GM10248 (cell line): ENCODE measurements around the gene TAGLN3.

Source experiments
- CTCF ChIA-PET: fragments of 300-600 bp; sonication (Branson Sonifier 250); formaldehyde crosslinking; extraction: SDS; loops from one replicate; lab custom pipeline; 2021; ENCODE audit warnings: antibody characterized with exemption; lab: Yijun Ruan, JAX
- POLR2A ChIA-PET: fragments of 350-650 bp; sonication (Branson Sonifier 250); formaldehyde crosslinking; extraction: SDS; loops from one replicate; lab custom pipeline; 2020; ENCODE audit warnings: antibody characterized with exemption; lab: Yijun Ruan, JAX
- DNase-seq: peaks from one replicate; pipeline ENCODE4 v3.0.0; 2012; ENCODE audit errors: extremely low spot score
- TF ChIP-seq, protein P1 (sequence below): IDR thresholded peaks from 2 replicates; pipeline ENCODE4 v1.5.1; 2012; ENCODE audit warnings: mild to moderate bottlenecking, low read depth; ENCODE audit errors: extremely low read depth, missing control alignments, control extremely low read depth

TAGLN3 gene

DNA sequence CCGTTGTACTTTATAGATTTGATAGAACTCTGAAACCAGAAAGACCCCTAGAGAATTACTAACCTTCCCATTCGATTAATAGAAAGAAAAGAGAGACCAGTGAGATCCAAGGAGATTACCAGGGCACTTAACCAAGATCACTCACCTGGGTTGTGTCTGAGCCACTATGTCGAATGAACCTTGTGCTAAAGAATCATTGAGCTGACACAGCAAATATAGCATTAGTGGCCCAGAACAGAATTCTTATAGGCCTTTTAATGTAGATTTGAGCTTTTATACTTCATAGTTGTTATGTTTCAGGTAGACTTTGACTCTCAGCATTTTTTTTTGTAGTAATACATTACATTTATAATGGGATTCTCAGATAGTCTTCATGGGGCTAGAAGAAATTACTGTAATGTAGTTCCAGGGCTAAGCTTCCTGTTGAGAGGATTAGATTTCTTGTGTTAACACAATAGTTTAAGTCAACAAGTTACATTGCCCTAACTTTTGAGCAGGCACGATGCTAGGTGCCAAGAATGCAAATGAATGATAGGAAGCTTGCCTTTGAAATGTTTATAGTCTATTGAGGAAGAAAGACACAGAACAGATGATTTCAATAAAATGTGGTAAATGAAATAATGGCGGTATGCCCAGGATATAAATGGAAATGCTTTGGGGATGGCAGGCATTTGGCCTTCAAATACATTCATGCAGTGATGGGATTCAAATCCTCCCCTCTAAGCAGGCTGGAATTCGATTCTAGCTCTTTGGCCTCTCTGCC, 44.3 kb upstream of the TAGLN3 start:
- POLR2A ChIA-PET: no interaction called here
- DNase-seq: no peak
- CTCF ChIA-PET: interaction anchor here (0.6 to 6.9 kb wide), 7 partner anchors 8 to 238 kb away, joined by 3 to 60 read pairs (median 3); no protein-coding TSS in a partner anchor
- TF ChIP-seq, protein P1, sequence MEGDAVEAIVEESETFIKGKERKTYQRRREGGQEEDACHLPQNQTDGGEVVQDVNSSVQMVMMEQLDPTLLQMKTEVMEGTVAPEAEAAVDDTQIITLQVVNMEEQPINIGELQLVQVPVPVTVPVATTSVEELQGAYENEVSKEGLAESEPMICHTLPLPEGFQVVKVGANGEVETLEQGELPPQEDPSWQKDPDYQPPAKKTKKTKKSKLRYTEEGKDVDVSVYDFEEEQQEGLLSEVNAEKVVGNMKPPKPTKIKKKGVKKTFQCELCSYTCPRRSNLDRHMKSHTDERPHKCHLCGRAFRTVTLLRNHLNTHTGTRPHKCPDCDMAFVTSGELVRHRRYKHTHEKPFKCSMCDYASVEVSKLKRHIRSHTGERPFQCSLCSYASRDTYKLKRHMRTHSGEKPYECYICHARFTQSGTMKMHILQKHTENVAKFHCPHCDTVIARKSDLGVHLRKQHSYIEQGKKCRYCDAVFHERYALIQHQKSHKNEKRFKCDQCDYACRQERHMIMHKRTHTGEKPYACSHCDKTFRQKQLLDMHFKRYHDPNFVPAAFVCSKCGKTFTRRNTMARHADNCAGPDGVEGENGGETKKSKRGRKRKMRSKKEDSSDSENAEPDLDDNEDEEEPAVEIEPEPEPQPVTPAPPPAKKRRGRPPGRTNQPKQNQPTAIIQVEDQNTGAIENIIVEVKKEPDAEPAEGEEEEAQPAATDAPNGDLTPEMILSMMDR: no peak

DNA sequence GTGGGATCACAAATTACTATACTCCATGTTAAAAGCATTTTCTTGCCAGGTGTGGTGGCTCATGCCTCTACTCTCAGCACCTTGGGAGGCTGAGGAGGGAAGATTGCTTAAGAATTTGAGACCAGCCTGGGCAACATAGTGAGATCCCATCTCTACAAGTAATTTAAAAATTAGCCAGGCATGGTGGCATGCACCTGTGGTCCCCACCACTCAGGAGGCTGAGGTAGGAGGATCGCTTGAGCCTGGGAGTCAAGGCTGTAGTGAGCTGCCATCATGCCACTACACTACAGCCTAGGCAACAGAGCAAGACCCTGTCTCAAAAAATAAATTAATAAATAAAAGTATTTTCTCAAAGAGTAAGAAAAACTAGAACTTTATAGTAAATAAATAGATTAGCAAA, 42.8 kb upstream of the TAGLN3 start:
- TF ChIP-seq, protein P1: no peak
- no peak for DNase-seq
- ChIA-PET POLR2A (no interaction called here), CTCF (interaction anchor here (1.0 to 6.9 kb wide), 2 partner anchors 11 to 18 kb away, joined by 3 to 60 read pairs; no protein-coding TSS in a partner anchor)

DNA sequence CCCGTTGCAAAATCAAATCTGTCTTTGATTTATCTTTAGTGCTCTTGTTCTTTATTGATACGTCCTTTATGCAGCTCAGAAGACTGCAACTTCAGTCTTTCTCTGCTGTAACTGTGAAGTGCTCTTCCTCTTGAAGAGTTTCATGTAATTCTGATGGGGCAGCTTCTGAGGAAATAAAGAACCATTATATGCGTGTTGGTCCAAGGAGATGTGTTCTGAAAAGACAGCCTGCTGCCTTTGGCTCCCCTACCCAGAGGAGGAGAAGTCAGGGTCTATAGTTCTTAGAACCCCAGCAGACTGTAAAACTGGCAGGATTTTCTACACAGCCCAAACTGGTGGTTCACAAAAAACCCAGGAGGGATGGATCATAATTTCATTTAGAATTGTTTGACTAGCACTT, 42.3 kb upstream of the TAGLN3 start:
- TF ChIP-seq, protein P1: no peak
- no peak for DNase-seq
- CTCF ChIA-PET: interaction anchor here (1.0 to 6.9 kb wide), 2 partner anchors 11 to 18 kb away, joined by 3 to 60 read pairs; no protein-coding TSS in a partner anchor
- POLR2A ChIA-PET: no interaction called here

DNA sequence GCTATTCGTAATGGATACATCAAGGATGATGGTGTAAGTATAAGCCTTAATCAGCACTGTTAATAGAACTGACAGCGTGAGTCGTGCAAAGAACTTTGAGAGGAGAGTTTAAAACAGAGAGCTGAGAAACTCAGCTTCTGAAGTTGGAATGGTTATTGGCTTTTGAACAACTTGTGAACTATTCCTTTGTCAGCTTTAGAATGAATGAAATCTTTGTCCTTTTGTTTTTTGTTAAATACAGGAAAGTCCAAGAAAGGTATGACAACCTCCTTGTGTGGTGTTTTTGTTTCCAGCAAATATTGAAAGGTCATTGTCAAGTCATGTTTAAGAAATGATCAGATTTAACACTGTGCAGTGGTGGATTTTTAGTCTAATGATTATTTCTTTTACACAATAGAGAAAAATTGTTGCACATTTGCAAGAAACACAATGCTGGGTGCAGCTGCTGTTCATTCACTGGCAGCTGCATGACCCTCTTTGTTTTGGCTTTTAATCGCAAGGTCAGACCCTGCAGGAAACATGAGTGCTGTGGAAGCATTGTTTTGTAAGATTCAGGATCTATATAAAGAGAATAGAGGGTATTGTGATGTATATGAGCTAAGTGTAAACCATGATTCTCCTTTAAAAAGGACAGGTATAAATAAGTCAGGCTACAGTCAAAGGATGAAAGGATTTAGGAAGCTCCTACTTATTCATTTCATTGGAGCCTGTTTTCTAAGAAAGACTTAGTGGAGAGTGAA, 41.6 kb upstream of the TAGLN3 start:
- ChIA-PET CTCF (interaction anchor here (1.1 to 6.9 kb wide), 2 partner anchors 10 to 57 kb away, joined by 3 to 60 read pairs; no protein-coding TSS in a partner anchor), POLR2A (no interaction called here)
- DNase-seq: no peak
- TF ChIP-seq, protein P1: no peak

DNA sequence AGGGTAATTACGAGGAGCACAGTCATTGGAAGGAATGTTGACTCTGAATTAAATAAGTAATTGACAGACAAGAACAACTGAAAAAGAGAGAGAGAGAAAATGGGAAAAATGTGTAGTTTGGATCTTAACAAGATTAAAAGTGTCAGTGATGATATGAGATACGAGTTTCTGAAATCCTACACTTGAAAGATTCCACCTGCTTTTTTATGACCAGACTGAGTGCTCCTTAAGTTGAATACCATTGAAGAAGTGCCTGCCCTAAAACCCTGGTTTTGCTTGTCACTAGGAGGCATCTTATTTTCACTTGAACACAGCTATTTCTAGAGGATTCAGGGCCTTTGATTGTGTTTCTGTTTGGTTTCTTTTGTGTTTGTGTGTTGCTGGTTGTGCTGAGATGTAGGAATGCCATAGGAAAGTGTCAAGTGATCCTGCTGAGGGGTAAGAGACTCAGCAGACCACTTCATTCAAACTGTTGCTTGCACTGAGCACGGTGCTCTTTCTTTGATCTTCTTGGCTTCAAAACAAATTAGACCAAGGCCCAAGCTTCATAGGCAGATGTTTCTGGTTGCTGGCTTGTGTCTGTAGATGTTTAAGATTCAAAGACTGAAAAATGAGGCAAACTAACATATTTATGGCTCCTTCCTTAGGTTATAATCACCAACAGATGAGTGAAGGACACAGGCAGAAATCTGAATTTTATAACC, 37.1 kb upstream of the TAGLN3 start:
- TF ChIP-seq, protein P1: no peak
- ChIA-PET CTCF (interaction anchor here (1.0 to 17.6 kb wide), 7 partner anchors 8 to 292 kb away, joined by 3 to 327 read pairs (median 5); no protein-coding TSS in a partner anchor), POLR2A (no interaction called here)
- DNase-seq: no peak

DNA sequence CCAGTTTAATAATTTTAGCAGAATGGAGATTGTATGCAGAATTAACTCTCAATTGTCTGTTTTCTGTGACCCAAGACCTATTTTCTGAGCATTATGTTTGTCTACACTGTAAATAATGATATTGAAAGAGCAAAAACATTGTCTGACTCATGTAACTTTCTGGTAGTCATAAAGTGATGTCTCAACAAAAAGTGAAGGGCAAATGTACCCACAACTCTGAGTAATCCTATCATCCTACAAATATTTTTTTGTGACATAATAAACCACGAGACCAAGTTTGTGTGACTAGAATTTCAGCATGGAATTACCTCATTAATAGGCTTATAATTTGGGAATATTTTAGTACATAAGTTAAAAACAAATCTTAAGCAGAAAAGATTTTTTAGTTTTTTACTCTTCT, 35.3 kb upstream of the TAGLN3 start:
- POLR2A ChIA-PET: no interaction called here
- no peak for DNase-seq
- CTCF ChIA-PET: interaction anchor here (3.0 to 17.6 kb wide), 3 partner anchors 25 to 244 kb away, joined by 8 to 327 read pairs (median 14); no protein-coding TSS in a partner anchor
- TF ChIP-seq, protein P1: no peak
